Epidermal melanocyte (primary cell): Measurements from ENCODE around the gene GPRIN1.
A peak's percentile ranks its signal among the peaks of the same experiment; 100 is the strongest.

Source experiments
- DNase-seq: peaks from one replicate; pipeline ENCODE4 v3.0.0; 2011; ENCODE audit warnings: low spot score; ENCODE audit not compliant: insufficient read length

Gene GPRIN1

GRCh38 chr5:176643491-176644219 is 33.7 kb upstream of the GPRIN1 start:
- DNase-seq: no peak

GRCh38 chr5:176642675-176643490 is 32.9 kb upstream of the GPRIN1 start:
- no peak for DNase-seq

DNA sequence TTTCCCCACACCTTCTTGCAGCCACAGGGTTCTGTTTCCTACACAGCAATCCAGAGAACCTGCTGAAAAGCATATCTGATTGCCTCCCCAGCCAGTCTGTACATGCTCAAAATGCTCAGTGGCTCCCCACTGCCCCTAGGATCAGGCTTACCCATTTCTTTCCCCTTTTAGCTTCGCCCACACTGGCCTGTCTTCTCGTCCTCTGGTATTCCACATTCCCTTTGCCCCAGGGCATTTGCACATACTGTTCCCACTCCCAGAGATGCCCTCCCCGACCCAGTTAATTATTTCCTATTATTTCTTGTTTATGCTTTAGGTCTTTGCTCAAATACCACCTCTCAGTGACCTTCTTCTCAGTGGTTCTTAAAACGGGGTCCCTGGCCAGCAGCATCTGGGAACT is 30.7 kb upstream of the GPRIN1 start:
- DNase-seq: no peak

DNA sequence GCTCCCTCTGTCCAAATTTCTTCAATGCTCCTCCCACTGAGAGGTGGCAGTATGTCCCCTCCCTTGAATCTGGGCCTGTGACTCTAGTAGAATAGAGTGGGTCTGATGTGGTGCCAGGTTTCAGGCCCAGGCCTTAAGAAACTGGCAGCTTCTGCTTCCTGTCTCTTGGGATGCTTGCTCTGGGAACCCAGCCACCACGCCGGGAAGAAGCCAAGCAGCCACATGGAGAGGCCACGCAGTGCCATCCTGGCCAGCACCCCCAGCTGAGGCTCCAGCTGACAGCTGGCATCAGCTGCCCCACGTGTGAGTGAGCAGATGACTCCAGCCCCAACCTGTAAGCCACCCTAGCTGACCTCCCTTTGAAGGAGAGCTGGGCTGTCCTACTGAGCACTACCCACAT is 30.0 kb upstream of the GPRIN1 start:
- DNase-seq: no peak

GRCh38 chr5:176639208-176639607 is 29.3 kb upstream of the GPRIN1 start:
- no peak for DNase-seq

GRCh38 chr5:176638437-176638836 is 28.5 kb upstream of the GPRIN1 start:
- DNase-seq: no peak

DNA sequence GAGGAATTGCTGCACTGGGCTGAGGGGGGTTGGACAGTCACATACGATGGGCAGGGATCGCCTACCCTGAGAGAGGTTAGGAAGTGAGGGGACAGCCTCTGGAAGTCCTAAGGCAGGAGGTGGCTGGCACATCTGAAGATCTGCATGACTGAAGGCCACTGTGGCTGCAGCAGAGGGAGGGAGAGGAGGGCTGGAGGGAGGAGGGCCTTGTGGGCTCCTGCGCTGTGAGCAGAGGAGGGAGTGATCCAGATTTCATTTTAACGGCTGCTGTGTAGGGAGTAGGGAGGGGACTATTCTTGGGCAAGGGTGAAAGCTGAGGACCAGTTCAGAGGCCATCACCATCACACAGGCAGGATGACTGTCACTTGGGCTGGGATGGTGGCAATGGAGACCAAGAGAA is 27.6 kb upstream of the GPRIN1 start:
- no peak for DNase-seq

- DNase-seq: peak; percentile 60
Observed at GRCh38 chr5:176636426-176636825, 26.5 kb upstream of the GPRIN1 start.

DNA sequence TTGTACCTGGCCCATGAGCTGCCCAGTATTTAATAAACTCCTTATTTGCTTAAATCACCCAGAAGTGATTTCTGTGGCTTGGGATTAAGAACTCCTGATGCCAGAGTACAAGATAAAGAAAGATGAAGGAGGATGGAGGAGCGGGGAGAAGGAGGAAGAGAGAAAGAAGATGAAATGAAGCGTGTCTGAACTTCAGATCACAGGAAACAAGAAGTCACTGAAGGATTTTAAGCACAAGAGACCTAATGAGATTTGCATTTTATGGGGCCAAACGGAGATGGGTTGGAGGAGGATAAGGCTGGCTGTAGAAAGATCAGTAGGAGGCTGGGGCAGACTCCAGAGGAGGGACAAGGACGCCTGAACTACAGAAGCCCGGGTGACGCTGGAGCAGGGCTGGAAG is 23.6 kb upstream of the GPRIN1 start:
- no peak for DNase-seq

GRCh38 chr5:176632745-176633144 is 22.8 kb upstream of the GPRIN1 start:
- no peak for DNase-seq

- no peak for DNase-seq
Observed at GRCh38 chr5:176631383-176632200, 21.6 kb upstream of the GPRIN1 start.

GRCh38 chr5:176630681-176631222 is 20.8 kb upstream of the GPRIN1 start:
- DNase-seq: no peak

DNA sequence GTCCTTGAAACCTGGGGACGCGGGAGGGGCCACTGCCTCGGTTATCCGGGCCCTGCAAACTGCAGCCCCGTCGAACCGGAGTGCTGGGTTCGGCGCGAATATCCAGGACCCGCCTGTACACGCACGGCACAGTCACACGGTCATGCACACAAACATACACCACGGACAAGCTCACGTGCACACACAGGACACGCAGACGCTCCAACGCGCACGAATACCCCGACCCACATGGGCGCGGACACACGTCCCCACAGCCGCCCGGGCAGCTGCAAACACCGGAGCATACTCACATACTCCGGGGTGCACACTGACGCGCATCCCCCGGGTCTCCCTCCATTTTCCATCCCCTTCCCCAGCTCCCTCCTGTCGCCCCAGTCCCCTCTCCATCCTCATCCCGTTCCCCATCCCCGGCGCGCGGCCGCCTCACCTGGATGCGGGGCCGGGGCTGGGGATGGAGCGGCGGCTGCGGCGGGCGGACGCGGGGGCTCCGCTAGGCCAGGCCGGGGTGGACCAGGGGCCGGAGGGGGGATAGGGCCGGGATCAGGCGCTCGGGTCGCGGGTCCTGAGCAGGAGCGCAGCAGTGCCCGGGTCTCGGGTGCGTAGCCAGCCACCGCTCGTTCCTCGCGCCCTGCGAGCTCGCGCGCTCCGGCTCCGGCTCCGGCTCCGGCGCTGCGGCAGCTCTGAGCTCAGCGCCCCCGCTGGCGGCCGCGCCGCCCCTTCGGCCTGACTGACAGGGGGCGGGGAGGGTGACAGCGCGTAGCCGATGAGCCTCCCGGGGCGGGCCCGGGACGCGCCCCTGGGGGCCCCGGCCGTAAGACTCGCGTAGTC is 20.1 kb upstream of the GPRIN1 start, which contains the start of the genes EIF4E1B and SNCB:
TSS of gene EIF4E1B (plus strand) at position 823 of the 828 bp plus-strand sequence. CDS start 12,113 bp downstream, outside the sequence.
TSS of gene SNCB (minus strand) at position 682 of the 828 bp plus-strand sequence. CDS start 880 bp downstream, outside the sequence.
- no peak for DNase-seq

- DNase-seq: no peak
Observed at GRCh38 chr5:176629317-176629852, 19.4 kb upstream of the GPRIN1 start.

DNA sequence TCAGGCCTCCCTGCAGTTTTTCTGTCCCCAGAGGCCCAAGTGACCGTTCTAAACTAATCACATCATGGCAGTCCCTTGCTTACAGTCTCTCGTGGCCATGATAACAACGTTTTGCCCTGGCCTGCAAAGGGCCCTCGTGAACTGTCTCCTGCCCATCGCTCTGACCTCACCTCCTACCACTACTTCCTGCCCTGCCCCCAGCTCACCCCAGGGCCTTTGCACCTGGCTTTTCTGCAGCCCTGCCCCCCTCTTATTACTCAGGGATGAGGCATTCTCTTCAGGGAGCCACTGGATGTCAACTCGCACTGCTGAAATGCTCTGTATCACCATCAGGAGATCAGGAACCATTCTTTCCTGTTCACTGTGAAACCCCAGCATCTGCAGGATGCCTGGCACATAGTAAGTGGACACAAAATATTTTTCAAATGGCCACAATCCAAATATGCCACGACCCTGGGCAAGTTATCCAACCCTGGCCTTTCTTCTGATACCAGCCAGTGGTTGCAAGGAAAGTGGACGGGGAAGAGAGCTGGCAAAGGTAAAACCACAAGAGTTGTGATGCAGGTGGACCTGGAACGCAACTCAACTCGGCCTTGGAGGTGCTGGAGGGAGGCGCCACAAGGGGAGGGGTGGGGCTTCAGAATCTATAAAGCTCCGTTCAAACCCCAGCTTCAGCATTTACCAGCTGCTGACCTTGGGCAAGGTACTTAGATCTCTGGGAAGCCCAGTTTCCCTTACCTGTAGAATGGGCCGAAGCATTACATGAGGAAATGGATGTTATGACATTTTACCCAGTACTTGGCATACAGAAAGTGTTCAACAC is 18.7 kb upstream of the GPRIN1 start:
- no peak for DNase-seq

DNA sequence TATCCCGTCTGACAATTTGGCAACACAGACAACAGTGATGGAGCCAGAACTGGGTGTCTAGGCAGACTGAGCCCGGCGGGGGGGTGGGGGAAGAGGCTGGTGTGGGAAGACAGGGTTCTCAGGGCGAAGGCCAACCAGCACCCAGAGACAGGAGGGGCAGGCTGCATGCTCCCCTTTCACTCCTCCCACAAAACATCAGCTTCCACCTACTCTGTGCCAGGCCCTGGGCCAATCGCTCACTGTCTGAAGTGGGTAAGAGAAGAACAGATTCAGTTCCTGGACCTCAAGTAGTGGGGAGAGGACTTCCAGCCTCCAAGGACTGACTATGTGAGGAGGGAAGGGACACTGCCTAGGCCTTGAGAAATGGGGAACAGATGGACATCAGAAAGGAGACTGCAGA is 17.6 kb upstream of the GPRIN1 start:
- DNase-seq: no peak

- no peak for DNase-seq
Observed at GRCh38 chr5:176626876-176627236, 16.9 kb upstream of the GPRIN1 start.

DNA sequence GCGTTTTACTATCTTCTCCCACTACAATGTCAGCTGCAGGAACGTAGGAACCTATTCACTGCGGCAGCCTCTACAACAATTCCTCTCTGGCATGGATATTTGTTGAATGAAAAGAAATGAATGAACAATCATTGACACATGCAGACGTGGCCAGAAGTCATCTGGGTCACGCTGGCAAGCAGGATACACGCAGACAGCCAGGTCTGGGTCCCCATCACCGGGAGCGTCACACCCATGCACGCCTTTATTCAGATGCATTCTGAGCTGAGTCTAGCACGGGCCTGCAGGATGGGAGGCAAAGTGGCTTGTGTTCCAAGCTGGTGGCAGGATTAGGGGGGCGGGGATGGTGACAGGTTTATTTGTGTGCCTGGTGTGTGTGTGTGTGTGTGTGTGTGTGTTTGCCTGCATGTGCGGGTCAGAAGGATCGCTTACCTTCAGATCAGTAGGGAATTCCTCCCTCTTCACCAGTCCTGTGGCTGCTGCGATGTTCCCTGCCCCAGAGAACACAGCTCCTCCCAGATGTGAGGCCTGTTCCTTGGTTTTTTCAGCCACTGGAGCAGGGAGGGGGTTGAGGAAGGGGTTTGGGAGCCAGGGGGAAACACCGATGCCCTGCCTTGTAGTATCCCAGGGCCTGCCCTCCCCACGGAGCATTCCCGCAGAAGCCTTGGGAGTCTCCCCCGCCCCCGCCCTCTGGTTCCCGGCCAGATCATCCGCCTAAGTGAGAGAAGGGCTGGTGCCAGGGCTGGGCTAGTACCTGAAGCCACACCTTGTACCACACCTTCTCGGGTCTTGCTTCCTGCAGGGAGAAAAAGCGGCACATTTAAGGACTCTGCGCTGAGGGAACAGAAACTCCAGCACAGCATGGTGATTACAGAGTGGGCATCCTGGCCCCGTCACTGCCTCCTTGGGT is 16.3 kb upstream of the GPRIN1 start:
- no peak for DNase-seq
